GM19452 (cell line): ENCODE results near the gene LINGO3.

ENCODE experiments used
- ATAC-seq: cut with Tn5 transposase; IDR thresholded peaks from one replicate; pipeline ENCODE4 v1.9.1; 2021; ENCODE audit not compliant: unreplicated experiment

LINGO3 gene

GRCh38 chr19:2306281-2306806 lies 1.6 kb downstream of the LINGO3 start:
- no peak for ATAC-seq

GRCh38 chr19:2305452-2306280 lies 2.3 kb downstream of the LINGO3 start:
- ATAC-seq = no peak

GRCh38 chr19:2303211-2303798 lies 4.6 kb downstream of the LINGO3 start:
- ATAC-seq = no peak

GRCh38 chr19:2302319-2303210 lies 5.4 kb downstream of the LINGO3 start:
- no peak for ATAC-seq

- ATAC-seq = no peak
Measured at GRCh38 chr19:2300533-2300932, 7.4 kb downstream of the LINGO3 start.

GRCh38 chr19:2296141-2296540 lies 11.8 kb downstream of the LINGO3 start:
- no peak for ATAC-seq

- no peak for ATAC-seq
Measured at GRCh38 chr19:2294687-2295335, 13.1 kb downstream of the LINGO3 start.

- ATAC-seq = no peak
Measured at GRCh38 chr19:2291185-2291751, 16.7 kb downstream of the LINGO3 start.

- no peak for ATAC-seq
Measured at GRCh38 chr19:2290441-2291184, 17.3 kb downstream of the LINGO3 start.

- no peak for ATAC-seq
Measured at GRCh38 chr19:2289714-2290435, 18.1 kb downstream of the LINGO3 start.

- ATAC-seq = no peak
Measured at GRCh38 chr19:2288818-2289713, 18.9 kb downstream of the LINGO3 start.

- ATAC-seq = no peak
Measured at GRCh38 chr19:2288338-2288817, 19.6 kb downstream of the LINGO3 start.

GRCh38 chr19:2287585-2288337 lies 20.2 kb downstream of the LINGO3 start:
- ATAC-seq = no peak

- no peak for ATAC-seq
Measured at GRCh38 chr19:2286402-2287140, 21.4 kb downstream of the LINGO3 start.

- ATAC-seq = no peak
Measured at GRCh38 chr19:2283835-2284507, 24.0 kb downstream of the LINGO3 start.

GRCh38 chr19:2282862-2283237 lies 25.1 kb downstream of the LINGO3 start:
- ATAC-seq = no peak
